ENCODE data around the gene COPS9.

The COPS9 gene

DNA sequence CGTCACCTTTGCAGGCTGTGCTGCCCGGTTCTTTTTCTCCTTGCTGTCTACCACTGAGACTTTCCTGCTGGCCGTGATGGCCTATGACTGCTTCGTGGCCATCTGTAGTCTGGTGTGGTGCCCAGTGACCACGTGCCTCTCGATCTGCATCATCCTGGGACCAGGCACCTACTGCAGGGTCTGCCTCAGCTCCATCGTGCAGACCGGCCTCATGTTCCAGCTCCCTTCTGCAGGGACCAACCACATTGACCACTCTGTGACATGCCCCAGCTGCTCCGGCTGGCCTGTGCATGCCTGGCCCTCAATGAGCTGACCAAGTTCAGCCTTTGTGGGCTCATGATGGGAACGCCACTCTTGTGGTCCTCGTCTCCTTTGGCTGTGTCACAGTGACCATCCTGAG lies 26.7 kb downstream of the COPS9 start:
- DNase-seq (ENCODE audit: low read depth) = no peak

DNA sequence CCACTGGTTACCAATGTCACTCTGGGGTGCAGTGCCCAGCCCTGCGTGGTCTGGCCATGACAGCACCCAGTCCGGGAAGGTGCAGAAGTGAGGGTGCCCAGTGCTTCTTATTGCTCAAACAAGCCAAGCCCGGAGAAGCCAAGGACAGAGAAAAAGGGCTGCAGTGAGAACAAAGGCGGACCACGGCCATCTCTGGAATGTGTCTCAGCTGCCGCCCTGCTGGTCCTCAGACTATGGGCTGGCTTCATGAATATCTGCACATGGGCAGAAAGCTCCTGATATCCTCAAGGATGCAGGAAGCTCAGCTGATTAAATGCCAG lies 28.7 kb downstream of the COPS9 start:
- no peak for DNase-seq (ENCODE audit: low read depth)

- no peak for DNase-seq (ENCODE audit: low read depth)
Observed at GRCh38 chr2:240106765-240107476, 29.2 kb downstream of the COPS9 start.

DNA sequence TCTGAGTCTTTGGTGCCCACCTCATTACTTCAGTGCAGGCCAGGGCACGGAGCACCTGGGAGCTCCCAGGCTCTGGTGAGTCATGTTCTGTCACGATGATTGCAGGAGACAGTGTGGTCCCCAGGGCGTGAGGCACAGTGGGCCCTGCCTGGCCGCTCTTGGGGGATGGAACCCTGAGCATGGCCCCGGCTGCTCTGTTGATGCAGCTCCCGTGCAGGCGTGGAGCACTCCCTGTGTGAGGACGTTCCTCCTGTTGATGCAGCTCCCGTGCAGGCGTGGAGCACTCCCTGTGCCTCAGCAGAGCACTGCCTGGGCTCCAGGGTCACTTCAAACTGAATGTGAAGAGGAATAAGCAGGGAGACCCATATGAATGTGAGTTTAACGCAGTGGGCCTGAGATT lies 30.1 kb downstream of the COPS9 start:
- DNase-seq (ENCODE audit: low read depth) = no peak

- no peak for DNase-seq (ENCODE audit: low read depth)
Observed at GRCh38 chr2:240103136-240103535, 33.0 kb downstream of the COPS9 start.

DNA sequence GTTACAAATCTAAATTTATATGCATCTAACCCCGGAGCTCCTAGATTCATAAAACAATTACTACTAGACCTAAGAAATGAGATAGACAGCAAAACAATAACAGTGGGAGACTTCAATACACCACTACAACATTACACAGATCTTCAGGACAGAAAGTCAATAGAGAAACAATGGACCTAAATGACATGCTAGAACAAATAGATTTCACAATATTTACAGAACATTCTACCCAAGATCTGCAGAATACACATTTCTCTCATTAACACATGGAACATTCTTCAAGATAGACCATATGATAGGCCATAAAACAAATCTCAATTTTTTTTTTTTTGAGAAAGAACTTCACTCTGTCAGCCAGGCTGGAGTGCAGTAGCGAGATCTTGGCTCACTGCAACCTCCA lies 37.8 kb downstream of the COPS9 start:
- DNase-seq (ENCODE audit: low read depth) = no peak

GRCh38 chr2:240095556-240096523 lies 40.3 kb downstream of the COPS9 start:
- DNase-seq (ENCODE audit: low read depth) = no peak

- DNase-seq (ENCODE audit: low read depth) = no peak
Observed at GRCh38 chr2:240089306-240089705, 46.8 kb downstream of the COPS9 start.

DNA sequence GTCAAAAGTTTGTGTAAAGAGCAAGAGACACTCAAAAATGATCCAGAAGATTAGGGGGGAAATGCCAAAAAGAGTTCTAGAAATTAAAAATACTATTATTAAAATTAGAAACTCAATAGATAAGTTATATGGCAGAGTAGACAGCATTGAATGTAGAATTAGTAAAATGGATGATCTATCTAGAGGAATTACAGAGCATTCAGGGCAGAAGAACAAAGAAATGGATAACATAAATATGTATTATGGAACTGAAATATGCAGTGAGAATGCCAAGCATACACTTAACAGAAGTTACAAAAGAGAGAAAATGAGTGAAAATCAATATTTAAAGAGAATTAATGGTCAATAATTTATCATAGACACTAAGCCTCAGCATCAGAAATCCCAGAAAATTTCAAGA lies 49.5 kb downstream of the COPS9 start:
- no peak for DNase-seq (ENCODE audit: low read depth)

Data from T-helper 22 cell (primary cell).